CD4-positive, alpha-beta T cell treated with Interleukin-4 for 4 hours (primary cell): Measurements from ENCODE around the gene MRPS34.

Experiments
- DNase-seq: peaks from one replicate; pipeline ENCODE4 v3.0.0-alpha.2; 2020

The MRPS34 gene

DNA sequence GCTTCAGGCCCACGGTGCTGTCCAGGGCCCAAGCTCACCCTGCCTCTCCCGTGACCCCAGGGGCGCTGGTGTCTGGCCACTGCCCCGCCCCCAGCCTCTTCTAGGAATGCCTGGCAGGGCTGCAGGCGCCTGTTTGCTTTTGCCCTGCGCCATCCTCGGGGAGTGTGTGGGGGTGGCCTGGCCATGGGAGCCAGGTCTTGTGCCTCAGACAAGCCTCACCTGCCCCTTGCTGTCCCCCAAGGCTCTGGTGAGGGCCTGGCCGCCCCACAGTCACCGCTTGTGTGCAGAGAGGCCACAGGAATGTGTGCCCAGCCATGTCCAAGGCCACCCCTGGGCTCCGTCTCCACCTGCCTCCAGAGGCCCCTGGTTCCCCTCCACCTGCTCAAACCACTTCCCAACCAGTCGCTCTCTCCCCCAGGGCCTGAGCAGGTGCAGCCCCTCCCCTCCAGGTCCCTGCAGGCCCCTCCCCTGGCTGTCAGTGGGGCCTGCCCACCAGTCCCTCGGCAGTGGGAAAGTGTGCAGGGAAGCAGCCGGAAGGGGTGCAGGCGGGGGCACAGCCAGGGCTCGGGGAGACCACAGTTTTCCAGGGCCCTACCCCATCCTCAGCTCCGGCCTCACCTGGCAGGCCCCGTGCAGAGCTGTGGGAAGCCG lies 21.4 kb upstream of the MRPS34 start:
- no peak for DNase-seq

DNA sequence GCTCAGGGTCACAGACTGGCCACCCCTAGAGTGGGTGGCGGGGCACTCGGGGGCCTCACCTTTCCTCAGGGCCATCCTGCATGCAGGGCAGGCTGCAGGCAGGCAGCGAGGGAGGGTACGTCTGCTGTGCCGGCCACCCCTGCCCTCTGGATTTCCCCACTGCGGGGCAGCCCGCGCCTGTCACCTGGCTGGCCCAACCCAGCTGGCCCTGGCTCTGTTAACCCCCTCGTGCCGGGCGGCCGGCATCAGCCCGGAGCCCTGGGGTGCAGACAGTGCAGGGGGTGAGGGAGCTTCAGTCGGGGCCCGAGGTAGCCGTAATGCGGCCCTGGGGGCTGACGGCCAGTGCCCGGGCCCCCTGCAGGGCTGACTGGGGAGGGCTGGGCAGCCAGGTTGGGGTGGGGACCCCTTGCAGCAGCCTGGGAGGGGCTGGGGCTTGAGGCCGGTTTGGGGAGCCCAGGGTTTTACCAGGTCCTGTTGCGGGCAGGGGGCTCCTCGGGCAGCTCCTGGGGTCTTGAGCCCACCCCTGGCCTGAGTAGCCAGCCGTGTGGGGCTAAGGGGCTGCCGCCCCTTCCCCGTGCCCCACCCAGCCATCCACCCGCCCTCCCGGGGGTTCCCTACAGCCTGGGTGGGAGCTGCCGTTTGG lies 20.8 kb upstream of the MRPS34 start, which contains the start of gene IGFALS:
Gene IGFALS, minus strand, starts transcription at position 128 of the 643 bp plus-strand sequence. Its CDS starts 53 bp downstream, at position 75.
- DNase-seq = no peak

DNA sequence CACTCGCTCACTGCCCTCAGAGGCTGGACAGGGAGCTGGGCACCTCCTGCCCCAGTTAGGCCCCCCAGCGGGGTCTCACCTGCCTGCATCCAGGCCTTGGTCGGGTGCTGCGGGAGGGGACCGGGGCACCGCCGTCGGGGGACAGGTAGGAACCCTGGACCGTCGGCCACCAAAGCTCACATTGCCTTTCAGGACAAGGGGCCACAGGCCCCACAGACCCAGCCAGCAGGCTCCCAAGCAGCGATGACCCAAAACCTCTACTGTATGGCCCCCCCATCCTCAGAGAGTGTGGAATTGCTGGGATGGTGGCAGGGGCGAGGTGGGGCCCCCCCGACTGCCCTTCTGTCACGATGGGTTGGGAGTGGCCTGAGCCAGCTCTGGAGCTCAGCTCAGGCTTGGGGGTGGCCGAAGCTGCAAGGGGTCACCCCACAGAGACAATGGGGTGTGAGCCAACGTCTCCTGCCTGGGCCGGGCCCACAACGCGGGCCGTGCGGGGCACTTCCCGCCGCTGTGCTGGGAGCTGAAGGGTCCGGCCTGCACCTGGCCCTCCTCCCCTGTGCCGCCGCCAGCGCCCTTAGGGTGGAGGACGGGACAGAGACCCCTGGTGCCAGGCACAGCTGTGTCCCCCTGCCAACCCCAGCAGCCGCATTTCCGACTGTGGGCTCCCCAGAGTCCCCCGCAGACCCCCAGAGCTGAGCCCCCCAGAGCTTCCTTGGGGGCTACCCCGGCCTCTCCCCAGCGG lies 20.1 kb upstream of the MRPS34 start:
- no peak for DNase-seq

DNA sequence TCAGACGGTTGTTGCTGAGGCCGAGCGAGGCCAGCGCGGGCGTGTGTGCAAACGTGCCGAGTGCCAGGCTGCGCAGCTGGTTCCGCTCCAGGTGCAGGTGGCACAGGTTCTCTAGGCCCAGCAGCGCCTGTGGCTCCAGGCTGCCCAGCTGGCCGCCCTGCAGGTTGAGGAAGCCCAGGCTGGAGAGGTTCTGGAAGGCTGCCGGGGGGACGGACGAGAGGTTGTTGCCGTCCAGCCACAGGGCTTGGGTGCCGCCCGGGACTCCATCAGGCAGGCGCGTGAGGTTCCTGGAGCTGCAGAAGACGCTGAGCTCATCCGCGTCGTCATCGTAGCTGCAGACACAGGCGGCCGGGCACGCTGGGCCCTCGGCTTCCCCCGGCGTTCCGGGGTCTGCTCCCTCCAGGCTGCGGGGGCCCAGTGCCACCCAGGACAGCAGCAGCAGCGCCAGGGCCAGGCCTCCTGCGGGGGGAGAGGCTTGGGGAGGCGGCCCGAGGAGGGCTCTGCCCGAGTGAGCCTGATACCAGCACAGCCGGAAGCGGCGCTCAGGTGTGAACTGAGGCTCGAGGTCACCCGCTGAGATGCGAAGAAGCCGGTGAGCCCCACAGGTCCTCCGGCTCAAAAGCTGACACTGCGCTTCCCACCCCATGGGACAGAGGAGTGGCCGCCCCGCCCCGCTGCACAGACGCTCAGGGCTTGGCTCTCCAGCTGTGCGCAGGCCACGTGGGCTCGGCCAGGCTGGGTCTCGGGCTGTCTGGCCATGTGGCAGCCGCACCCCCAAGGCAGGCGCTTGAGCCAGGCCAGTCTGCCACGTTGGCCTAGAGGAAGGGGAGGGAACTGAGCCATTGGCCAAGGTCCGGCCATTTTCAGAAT lies 19.2 kb upstream of the MRPS34 start:
- no peak for DNase-seq

DNA sequence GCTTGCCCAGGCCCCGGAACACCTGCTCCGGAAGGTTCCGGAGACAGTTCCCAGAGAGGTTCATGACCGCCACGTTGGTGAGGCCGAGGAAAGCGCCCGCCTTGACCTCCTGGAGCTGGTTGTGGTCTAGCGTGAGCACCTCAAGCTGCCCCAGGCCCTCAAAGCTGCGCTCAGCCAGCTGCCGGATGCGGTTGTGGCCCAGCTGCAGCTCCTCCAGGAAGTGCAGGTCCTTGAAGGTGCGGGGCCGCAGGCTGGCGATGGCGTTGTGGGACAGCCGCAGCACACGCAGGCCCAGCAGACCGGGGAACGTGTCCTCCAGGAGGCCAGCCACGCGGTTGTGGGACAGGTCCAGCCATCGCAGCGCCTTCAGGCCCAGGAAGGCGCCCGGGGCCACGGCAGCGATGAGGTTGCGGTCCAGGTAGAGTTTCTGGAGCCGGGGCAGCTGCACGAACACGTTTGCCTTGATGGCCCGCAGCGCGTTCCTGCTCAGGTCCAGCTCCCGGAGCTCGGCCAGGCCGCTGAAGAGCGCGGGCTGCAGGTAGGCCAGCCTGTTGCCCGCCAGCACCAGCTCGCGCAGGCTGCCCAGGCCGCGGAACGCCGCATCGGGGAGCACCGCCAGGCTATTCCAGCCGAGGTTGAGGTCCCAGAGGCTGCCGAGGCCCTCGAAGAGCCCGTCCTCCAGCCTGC lies 18.5 kb upstream of the MRPS34 start:
- no peak for DNase-seq

DNA sequence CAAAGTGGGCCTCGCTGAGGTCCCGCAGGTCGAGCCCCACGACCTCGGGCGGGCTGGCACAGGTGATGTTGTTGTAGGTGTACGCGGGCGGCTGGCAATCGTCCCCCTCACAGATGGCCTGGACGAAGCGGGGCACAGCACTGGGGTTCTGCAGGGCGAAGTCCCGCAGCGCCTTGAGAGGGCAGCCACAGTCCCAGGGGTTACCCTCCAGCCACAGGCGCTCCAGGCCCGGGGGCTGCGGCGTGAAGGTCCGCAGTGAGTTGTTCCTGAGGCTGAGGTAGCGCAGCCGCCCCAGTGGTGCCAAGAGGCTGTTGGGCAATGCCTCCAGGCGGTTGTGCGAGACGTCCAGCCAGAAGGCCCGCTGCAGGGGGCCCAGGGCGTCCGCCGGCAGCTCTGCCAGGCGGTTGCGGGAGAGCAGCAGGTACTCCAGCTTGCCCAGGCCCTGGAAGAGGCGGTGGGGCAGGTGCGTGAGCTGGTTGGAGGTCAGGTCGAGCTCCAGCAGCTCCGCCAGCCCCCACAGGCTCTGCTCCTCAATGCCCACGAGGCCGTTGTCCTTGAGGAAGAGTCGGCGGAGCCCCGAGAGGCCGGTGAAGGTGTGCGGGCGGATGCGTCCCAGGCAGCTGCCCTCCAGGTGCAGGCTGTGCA lies 17.8 kb upstream of the MRPS34 start:
- DNase-seq = no peak

DNA sequence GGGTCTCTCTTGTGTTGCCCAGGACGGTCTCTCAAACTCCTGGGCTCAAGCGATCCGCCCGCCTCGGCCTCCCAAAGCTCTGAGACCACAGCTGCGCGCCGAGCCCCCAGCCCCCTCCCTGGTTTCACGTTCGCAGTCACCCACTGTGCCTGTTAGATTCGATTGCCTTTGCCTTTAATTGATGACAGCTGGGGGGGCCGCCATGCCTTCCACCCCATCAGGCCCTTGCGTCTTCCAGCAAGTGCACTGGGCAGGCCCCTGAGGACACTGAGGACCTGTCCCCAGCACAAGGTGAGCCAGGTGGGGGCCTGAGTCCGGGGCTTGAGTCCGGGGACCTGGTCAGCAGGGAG lies 17.3 kb upstream of the MRPS34 start:
- DNase-seq = no peak

DNA sequence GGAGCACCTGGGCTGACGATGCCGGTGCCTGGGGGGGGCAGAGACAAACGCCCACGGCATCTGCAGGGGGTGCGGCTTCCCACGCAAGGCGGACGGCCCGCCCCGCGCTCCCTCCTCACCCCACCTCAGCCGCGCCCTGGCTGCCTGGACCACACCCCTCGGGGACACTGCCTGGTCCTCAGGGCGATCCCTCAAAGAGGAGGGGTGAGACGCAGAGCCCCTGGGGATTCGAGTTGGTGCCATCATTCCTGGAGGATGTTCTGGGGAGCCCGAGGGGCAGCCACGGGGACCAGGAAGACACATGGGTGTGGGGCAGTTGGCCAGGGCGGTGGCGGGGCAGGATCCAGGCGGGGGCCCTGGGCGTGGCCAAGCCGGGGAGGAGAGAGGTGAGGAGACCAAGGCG lies 16.7 kb upstream of the MRPS34 start:
- no peak for DNase-seq

DNA sequence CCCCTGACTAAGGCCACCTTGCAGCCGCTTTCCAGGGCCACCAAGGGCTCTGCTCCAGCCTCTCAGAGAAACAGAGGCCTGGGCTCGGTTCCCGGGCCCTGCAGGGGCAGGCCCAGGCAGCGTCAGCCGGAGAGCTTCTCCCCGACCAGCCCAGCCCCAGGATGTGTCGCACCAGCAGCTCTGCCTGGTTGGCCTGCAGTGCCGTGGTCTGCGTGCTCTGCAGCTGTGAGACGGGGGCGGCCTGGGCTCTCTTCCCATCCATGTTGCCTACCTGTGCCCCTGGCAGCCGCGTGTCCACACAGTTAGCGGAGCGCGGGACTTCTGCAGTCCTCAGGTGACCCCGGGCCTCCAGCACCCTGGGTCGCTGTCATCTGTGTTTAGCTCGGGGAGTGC lies 15.8 kb upstream of the MRPS34 start:
- DNase-seq = no peak

DNA sequence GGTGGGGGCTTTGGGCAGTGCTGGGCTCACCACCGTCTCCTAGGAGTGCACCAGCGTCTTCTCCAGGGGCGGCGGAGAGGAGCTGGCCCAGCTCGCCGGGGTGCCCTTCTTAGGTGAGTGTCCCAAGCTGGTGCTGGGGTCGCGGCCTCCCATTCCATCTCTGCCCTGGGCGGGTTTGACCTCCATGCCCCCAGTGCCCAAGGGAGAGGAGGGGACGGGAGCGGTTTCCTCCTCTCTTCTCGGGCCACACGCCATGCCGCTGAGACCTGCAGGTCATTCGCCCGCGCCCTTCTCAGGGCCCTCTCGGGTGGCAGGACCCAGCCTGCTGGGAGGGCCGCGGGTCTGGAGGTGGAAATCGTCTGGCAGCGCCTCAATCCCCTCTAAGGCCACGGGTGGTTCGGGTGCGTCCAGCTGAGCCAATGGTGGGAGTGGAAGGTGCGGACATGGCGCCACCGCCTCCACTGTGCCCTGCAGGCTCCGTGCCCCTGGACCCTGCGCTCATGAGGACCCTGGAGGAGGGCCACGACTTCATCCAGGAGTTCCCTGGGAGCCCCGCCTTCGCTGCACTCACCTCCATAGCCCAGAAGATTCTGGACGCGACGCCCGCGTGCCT lies 15.3 kb upstream of the MRPS34 start:
- DNase-seq = no peak

DNA sequence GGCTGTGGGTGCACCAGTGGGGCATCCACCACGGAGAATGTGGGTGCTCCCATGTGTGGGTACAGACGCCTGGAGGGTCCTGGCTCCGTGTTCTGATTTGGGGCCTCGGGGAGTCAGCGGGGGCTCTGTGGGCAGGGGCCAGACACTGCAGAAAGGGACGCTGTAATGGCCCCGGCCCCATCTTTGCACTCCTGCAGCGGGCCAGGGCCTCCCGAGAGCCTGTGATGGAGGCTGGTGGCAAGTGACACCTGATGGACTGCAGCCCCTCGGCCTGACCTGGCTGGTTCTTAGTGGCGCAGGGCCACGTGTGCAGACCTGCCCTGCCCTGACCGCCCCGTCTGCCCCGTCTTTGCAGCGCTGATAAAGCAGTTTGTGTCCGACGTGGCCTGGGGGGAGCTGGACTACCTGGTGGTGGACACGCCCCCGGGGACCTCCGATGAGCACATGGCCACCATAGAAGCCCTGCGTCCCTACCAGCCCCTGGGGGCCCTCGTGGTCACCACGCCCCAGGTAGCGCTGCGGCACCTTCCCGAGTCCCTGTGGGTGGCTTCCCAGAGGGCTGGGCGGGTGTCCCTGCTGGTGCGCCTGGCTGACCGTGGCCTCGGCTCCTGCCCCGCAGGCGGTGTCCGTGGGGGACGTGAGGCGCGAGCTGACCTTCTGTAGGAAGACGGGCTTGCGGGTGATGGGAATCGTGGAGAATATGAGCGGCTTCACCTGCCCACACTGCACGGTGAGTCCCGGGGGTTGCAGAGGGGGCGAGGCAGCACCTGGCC lies 14.6 kb upstream of the MRPS34 start:
- no peak for DNase-seq

DNA sequence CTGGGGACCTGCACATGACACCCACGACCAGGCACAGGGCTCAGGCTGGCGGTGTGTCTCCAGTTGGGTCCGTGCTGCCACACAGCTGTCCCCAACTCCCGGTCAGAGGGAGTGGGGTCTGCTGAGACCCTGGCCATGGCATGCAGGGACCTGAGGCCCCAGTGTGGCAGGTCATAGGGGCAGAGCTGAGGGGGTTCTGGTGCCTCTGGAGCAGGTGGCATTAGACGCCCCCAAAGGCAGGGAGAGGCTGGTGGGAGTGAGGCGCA lies 14.1 kb upstream of the MRPS34 start:
- no peak for DNase-seq

DNA sequence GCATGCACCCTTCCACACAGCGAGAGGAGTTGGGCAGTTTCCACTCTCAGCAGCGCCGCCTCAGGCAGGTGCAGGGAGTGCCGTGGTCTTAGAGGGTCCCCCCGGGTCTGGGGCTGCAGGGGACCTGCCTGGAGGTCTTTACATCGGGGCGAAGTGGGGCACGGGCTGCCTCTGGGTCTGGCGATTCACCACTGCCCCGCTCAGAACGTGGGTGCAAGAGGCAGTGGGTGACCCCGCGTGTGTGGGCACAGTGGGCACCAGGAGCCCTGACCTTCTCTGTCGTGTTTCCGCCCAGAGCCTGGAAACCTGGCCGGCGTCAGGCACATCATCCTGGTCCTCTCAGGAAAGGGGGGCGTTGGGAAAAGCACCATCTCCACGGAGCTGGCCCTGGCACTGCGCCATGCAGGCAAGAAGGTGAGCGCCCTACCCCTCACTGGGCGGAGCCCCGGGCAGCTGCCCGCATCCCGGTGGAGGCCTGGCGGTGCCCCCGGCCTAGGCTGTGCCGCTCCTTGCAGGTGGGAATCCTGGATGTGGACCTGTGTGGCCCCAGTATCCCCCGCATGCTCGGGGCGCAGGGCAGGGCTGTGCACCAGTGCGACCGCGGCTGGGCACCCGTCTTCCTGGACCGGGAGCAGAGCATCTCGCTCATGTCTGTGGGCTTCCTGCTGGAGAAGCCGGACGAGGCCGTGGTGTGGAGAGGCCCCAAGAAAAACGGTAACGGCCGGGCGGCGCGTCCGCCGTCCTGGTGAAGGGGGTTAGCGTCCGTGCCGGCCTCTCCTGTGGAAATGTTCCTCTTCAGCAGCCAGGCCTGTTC lies 13.5 kb upstream of the MRPS34 start:
- no peak for DNase-seq

DNA sequence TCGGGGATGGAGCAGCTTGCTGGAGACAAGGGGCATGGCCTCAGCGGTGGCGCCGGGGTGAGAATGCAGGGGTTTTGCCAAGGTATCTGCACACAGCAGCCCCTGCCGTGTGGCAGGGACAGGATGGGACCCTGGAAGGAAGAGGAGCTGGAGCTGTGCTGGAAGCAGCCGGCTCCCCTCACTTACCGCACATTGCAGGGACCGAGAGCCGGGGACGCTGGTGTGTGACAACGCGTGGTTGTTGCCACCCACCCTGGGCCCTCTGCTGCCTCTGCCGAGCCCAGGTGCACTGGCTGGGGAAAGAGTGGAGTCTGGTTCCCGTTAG lies 12.9 kb upstream of the MRPS34 start:
- DNase-seq = no peak

DNA sequence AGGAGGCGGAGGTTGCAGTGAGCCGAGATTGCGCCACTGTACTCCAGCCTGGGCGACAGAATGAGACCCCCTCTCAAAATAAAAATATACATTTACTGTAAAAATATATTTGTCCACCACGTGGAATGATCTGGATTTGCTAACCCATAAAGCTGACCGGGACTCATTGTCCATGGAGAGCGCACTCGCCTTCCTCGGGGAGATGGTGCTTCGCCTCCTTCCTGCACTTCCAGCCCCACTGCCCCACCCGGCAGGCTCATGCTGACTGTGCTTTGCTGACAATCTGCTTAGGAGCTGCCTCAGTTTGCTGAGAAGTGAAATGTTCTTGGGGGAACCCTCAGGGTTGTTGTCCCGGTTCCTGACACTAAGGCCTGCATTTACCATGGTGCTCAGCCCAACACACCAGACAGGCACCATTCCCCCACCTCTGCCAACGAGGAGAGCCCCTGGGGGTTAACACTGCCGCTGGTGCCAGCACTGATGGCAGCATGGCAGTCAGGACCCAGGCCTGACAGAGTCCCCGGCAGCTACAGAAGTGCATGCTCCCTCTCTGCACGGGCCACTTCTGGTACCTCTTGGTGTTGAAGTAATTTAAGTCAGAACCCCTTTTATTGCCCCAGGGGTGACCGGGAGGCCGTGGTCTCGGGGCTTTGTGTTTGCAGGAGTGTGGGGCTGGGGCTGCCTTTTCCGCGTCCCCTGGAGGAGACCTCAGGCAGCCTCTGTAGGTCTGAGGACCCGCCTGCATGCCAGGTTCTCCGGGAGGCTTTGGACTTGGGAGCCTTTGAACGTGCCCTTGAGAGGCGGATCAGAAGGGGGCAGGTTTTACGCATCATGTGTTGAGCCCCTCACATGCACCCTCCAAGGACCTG lies 12.3 kb upstream of the MRPS34 start:
- no peak for DNase-seq

DNA sequence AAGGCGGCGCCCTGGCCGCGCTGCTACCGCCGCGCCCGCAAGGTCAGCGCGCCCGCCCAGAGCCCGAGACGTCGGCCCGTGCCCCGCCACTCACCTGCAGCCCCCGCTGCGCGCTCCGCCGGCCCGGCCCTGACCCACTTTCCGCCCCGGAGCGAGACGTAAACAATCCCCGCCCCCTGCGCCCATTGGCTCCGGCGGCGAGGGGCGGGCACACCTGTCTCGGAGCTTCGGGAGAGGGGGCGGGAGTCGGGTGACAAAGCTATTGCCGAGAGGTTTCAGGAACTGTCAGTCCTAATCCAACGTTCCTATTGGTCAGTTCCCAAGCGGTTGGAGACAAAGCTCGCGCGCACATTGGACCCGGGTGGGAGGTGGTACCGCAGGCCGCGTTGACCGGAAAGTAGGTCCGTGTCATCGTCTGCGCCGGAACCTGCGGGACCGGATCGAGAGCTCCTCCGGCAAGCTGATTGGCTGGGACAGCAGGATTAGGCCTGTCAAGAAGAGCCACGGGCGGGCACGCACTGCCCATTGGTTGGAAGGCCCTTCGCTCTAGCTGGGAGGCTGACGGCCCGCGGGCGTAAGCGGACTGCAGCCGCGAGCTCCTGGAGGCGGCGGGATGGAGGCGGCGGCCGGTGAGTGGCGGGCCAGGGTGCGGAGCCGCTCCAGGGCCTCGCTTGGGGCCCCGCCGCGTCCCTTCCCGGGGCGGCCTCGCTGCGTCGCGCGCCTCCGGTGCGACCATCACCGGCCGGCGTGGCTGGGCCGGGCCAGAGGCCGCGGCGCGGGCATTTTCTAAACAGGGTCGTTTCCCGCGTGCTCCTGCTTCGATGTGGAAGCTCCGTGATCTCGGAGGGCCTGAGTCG lies 9.7 kb upstream of the MRPS34 start, which contains the start of the genes NUBP2 and SPSB3:
Gene NUBP2, plus strand, starts transcription at position 553 of the 857 bp plus-strand sequence. Its CDS starts 61 bp downstream, at position 614.
Gene SPSB3, minus strand, starts transcription at position 164 of the 857 bp plus-strand sequence. CDS start 1,088 bp downstream, outside the sequence.
- DNase-seq = peak; percentile 100

DNA sequence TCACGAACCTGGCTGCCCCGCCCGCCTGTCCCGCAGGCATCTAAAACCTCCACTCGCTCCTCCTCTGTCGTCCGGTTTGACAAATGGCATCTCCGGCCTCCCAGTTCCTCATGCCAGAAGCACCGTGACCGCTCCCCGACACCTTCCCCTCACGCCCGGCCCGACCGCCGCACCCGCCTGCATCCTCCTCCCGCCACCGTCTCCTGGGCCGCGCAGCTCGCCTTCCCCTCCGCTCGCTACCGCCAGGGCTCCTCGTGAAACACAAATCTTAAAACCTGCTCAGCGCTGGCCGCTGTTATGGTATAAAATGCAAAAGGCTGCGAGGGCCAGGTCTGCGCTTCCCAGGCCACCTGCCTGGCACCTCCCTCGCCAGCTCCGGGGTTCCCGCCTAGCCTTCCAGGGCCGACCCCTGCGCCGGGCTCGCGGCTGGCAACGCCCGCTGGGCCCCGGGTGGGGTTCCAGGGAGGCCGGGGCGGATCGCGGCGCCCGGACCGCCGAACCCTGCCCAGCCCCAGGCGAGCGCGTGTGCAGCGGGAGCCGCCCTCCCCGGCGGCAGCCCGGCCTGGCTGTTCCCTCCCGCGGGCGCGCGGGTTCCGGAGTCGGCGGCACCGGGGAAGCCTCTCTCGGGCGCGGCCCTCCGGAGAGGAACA lies 8.9 kb upstream of the MRPS34 start:
- no peak for DNase-seq

DNA sequence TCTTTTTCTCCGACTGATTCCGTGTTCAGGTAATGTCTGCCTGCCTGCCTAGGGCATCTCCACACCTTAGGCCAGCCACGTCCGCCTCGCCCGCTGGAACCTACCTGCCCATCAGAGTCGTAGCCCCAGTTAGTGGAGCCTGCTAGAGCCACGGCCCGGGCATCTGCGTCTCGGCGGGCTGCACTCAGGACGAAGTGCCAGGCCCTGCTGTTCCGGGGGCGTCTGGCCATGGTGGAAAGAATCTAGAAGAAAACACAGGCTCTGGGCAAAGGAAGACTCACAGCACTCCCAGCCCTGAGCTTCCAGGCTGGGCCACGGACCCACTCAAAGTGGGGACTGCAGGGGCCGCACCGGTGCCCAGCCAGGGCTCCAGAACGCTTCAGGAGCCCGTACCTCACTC lies 8.3 kb upstream of the MRPS34 start:
- DNase-seq = no peak
